ENCODE measurements around the gene MAD1L1. TPM values are rescaled to one million over a fixed set of nuclear protein-coding genes. Genes with fewer than 3 reads are reported as not detected.

MAD1L1 gene
- total RNA-seq, 1 experiment from 2014 or later: 38.5 TPM

GRCh38 chr7:2163600-2164555, 68.9 kb downstream of the MAD1L1 start:
- H3K4me3 ChIP-seq (replicated peaks in 1 of 2; ENCODE audit: low read depth in 1 of 2, low read length in 2 of 2): no peak overlapping the region
- no peak overlapping the region for H3K9ac ChIP-seq (ENCODE audit: low read length)
- POLR2A ChIA-PET: no interaction called here
- no peak overlapping the region for H2AFZ ChIP-seq (ENCODE audit: low read depth, low read length, poor library complexity, severe bottlenecking)
- H3K27ac ChIP-seq (ENCODE audit: low read depth, low read length): no peak overlapping the region
- H3K9me3 ChIP-seq (ENCODE audit: control insufficient read depth in 1 of 2, insufficient read depth in 1 of 2, low read depth in 1 of 2, low read length in 2 of 2): no peaks in the 10 kb centered on the region
- ATAC-seq (no peak), DNase-seq (ENCODE audit: low read depth, low spot score) (no peak)
- no peaks in the 10 kb centered on the region for H3K79me2 ChIP-seq (ENCODE audit: insufficient read depth, low read length)
- H3K4me2 ChIP-seq (ENCODE audit: low read length): no peak overlapping the region
- CTCF ChIA-PET: no interaction called here
- H3K27me3 ChIP-seq (ENCODE audit: insufficient read depth, low read length): no peaks in the 10 kb centered on the region
- peaks cover 0 to 3% of the 10 kb centered on the region in 2 experiments; a peak in 3 of 4 replicates for H3K4me1 ChIP-seq (ENCODE audit: control insufficient read depth in 1 of 2, insufficient read depth in 2 of 2, low read length in 2 of 2)
- TF ChIP-seq ATF3 (IDR thresholded peaks at IDR 0.05) (no peak), EGR1 (IDR thresholded peaks at IDR 0.05; ENCODE audit: low read depth) (no peak), ELF1 (IDR thresholded peaks at IDR 0.05; ENCODE audit: borderline replicate concordance, low read depth) (no peak), JUND (IDR thresholded peaks at IDR 0.05) (no peak), SRF (IDR thresholded peaks at IDR 0.05; ENCODE audit: low read depth) (no peak), ZBTB33 (IDR thresholded peaks at IDR 0.05; ENCODE audit: extremely low read depth, insufficient replicate concordance, low read length) (no peak), ZNF274 (IDR thresholded peaks at IDR 0.05; ENCODE audit: low read depth, low read length) (no peak), CBX3 (IDR thresholded peaks at IDR 0.05; ENCODE audit: low read depth) (no peak), FOSL1 (IDR thresholded peaks at IDR 0.05; ENCODE audit: low read depth) (no peak), RAD21 (IDR thresholded peaks at IDR 0.05; ENCODE audit: low read depth) (no peak), CTCF (IDR thresholded peaks at IDR 0.05 in 2 of 3, conservative IDR thresholded peaks at IDR 0.05 in 1 of 3; ENCODE audit: borderline replicate concordance in 1 of 3, insufficient read depth in 1 of 3, low read depth in 2 of 3, low read length in 2 of 3) (no peak), POLR2AphosphoS5 (IDR thresholded peaks at IDR 0.05; ENCODE audit: low read depth, low read length) (no peak), EZH2phosphoT487 (IDR thresholded peaks at IDR 0.05; ENCODE audit: borderline replicate concordance) (no peak)
- RAD21 ChIA-PET (ENCODE audit: low non-redundant PET in 1 of 2, low total read pairs in 2 of 2, uncharacterized antibody in 2 of 2, unreplicated experiment in 2 of 2): no interaction called here
- no peaks in the 10 kb centered on the region for H3K36me3 ChIP-seq (ENCODE audit: control insufficient read depth in 1 of 2, insufficient read depth in 2 of 2, low read length in 2 of 2)
- H4K20me1 ChIP-seq (ENCODE audit: insufficient read depth): no peaks in the 10 kb centered on the region
- intact Hi-C loops (cut with micrococcal nuclease): no loop called here
- BruUV-seq (replicated peaks): no TSS peak
- H3K9me2 ChIP-seq (ENCODE audit: insufficient read depth): no peaks in the 10 kb centered on the region
